CD4-positive, alpha-beta T cell treated with Interleukin-17A for 1 hour (primary cell): ENCODE measurements around the gene FOXD4.
A peak's percentile ranks its signal among the peaks of the same experiment; 100 is the strongest.
"Not testable (repeated sequence)": the region's sequence is repeated elsewhere in the genome, so short reads cannot be mapped to it uniquely, and the experiment has no call there.

Experiments used
- DNase-seq: peaks from one replicate; pipeline ENCODE4 v3.0.0-alpha.2; 2020

The FOXD4 gene

GRCh38 chr9:117995-118467, at the start of gene FOXD4:
FOXD4 (minus strand) TSS chr9:118417; CDS start chr9:118119, 298 bp downstream.
- not testable (repeated sequence) for DNase-seq

GRCh38 chr9:159871-160270, 41.7 kb upstream of the FOXD4 start:
- not testable (repeated sequence) for DNase-seq

GRCh38 chr9:151173-151572, 33.0 kb upstream of the FOXD4 start:
- not testable (repeated sequence) for DNase-seq

GRCh38 chr9:139880-140279, 21.7 kb upstream of the FOXD4 start:
- not testable (repeated sequence) for DNase-seq

- DNase-seq, result peak; percentile 18
Measured at GRCh38 chr9:117144-117994, 848 bp downstream of the FOXD4 start.

GRCh38 chr9:116239-117077, 1.8 kb downstream of the FOXD4 start:
- peak; percentile 14 for DNase-seq

- DNase-seq, result not testable (repeated sequence)
Measured at GRCh38 chr9:115118-115451, 3.1 kb downstream of the FOXD4 start.

GRCh38 chr9:114267-115117, 3.7 kb downstream of the FOXD4 start:
- peak; percentile 25 for DNase-seq

- peak; percentile 41 for DNase-seq
Measured at GRCh38 chr9:113468-114266, 4.5 kb downstream of the FOXD4 start.

GRCh38 chr9:112589-113467, 5.4 kb downstream of the FOXD4 start:
- DNase-seq, result peak; percentile 17

- DNase-seq, result not testable (repeated sequence)
Measured at GRCh38 chr9:110672-111071, 7.5 kb downstream of the FOXD4 start.

GRCh38 chr9:109540-109939, 8.7 kb downstream of the FOXD4 start:
- not testable (repeated sequence) for DNase-seq

- DNase-seq, result not testable (repeated sequence)
Measured at GRCh38 chr9:108742-109495, 9.3 kb downstream of the FOXD4 start.

- DNase-seq, result not testable (repeated sequence)
Measured at GRCh38 chr9:105991-106390, 12.2 kb downstream of the FOXD4 start.

- DNase-seq, result not testable (repeated sequence)
Measured at GRCh38 chr9:100430-100829, 17.8 kb downstream of the FOXD4 start.

GRCh38 chr9:99867-100266, 18.4 kb downstream of the FOXD4 start:
- not testable (repeated sequence) for DNase-seq

- not testable (repeated sequence) for DNase-seq
Measured at GRCh38 chr9:98775-99174, 19.4 kb downstream of the FOXD4 start.

GRCh38 chr9:94992-95391, 23.2 kb downstream of the FOXD4 start:
- DNase-seq, result not testable (repeated sequence)

GRCh38 chr9:94323-94722, 23.9 kb downstream of the FOXD4 start:
- DNase-seq, result not testable (repeated sequence)

GRCh38 chr9:93909-94308, 24.3 kb downstream of the FOXD4 start:
- not testable (repeated sequence) for DNase-seq
